Inferior parietal cortex (tissue), 1 donor: Measurements from ENCODE around the gene LCP2.

Source experiments
- DNase-seq: peaks from one replicate; pipeline ENCODE4 v3.0.0-alpha.2; 2016; ENCODE audit errors: extremely low spot score

The LCP2 gene

DNA sequence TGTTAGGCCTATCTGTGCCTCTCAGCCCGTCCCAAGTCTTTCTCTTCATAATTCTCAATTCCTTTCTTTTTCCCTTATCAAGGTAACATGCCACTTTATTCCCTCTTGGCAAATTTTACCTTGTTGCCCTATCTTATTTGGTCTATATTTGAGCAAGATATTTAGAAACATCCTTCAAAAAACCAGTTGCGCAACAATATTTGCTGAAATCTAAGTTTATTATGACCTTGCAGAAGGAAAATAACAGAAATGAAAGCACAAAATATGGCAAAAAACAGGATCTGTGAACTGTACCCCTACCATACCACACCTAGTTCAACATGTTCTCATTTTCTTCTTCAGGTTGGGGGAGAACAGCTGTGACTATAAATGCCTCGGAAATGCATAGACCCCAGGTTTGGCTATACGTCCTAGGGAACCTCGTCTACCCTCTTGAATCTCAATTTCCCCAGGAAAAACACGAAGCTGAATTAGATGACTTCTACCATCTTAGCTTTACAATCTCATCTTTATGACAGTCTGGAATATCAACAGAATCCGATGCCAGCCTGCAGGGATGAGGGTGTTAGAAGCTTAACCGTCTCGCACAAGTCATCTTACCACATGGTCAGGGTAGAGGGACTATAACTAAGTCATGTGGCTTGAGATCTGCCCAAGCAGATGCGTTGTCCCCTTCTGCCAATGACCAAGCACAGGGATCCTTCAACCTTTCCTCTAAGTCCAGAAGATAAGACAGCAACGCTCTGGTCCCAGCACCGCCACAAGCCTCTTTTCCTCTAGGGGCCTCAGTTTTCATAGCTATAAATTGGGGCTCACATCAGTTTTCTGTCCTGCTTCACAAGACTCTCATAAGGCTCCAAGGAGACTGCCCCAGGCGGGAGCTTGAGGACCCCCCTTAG is 1.3 kb downstream of the LCP2 start:
- no peak for DNase-seq

DNA sequence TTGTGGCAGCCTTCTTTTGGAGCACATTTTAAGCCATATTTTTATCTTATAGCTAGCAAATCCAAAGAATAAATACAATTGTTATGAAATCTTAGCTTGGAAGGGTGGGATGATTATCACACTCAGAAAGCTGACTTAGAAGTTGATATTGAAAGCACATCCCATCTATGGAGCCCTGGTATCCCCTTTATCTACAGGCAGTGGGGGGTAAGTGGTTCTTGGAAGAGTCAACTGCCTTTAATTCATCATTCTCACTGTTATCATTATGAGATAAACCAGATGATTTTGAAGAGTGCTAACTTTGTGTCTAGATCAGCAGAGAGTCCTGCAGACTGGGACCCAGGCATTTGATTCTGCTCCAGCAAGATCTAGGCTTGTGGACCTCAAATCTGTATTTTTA is 3.0 kb downstream of the LCP2 start:
- DNase-seq, result no peak

DNA sequence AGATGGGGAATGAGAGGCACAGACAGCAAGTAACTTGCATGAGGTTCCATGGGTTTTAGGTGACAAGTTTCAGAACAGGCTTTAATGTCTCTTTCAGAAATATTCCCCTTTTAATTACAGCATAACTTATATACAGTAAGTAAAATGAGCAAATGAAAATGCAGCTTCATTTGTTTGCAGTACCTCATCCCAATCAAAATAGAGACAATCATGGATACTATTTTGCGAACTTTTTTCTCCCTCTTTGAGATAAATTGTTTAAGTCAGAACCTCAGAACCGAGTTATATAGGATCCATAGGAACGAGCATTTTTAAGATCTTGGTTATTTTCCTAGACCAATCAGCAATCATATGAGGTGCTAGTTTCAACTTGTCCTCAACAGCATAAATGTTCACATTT is 3.5 kb downstream of the LCP2 start:
- DNase-seq, result no peak

DNA sequence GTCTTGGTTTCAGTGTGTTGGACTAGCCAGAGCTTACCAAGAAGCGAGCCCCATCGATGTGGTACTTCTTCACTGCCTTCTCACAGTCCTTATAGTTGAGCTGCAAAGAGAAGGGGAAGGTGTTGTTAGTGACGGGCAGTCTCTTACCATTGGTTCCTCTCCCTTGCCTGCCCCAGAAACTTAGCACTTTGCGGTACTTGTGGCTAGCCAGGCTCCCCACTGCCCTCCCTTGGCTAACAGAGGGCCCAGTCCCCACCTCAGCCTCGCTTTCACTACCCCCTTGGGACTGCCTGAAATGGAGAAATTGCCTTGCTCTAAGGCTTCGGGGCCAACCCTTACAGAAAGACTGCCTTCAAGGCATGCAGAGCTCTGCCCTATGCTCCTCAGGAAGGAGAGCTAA is 4.3 kb downstream of the LCP2 start:
- DNase-seq, result no peak

DNA sequence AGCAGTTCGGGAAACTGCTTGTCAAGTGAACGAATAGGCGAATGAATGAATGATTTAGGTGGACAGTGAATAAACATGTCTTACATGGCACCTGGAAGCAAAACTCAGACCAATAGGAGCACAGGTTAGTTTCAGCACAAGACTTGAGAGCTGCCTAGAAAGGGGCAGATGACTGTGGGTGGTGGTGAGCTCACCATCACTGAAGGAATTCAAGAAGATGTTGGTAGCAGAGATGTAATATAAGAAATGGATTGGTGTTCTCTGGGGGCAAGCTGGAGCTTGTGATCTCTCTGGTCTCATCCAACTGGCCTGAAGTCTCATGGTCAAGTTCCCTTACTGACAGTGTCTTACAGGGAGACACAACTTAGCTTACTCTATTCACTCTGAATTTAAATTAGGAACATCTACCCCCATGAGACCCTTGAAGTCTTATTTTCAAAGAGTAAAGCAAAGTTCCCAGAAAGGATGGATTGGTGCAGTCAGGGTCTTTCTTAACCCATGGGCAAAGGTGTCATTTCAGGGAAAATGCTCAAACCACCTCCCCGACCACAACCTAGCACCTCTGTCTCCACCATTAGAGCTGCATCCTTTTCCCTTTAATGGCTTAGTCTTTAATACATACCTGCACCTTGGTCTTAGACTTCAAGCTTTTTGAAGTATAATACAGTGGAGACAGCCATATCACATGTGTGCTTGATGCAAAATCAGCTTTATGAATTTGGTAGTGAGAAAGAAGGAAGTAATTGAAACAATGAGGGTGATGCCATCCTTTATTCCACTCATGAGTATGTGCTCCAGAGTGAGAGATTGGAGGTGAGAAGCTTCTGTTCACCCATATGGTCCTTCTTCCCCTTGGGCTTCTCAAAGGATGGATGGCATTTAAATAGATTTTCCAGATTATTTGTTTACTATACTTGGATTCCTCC is 5.1 kb downstream of the LCP2 start:
- DNase-seq, result no peak

DNA sequence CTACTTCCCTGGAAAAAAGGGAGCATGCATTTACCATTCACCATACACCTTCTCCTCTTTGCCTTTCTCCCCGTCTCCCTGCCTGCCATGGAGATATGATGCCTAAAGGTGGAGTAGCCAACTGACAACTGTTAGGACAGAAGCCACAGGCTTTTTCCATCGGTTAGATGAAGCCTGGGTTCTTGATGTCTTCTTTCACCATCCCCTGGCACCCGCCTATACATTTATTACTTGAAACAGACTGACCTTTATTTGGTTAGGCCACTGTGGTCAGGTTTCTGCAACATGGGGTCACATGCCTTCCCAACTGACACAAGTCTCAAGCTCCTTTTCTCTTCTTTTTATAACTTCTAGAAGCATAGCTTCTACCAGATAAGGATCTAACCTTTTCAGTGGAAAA is 7.1 kb downstream of the LCP2 start:
- DNase-seq, result no peak

DNA sequence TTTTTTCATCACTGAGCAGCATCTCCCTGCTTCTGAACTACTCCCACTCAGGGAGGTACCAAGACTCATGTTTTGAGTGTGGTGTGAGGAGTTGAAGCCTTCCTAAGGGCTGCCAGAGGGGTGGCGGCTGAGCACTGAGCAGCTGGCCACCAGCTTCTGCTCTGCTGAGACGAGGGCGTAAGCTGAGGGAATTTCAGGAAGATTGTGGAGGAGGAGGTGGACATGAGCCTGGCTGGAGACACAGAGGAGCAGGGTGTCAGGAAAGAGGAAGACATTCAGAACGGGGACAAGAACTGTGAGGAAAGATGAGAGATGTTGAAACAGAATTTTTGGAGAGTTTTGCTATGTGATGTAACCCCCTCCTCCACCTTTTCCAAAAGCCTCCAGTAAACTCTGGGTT is 7.8 kb downstream of the LCP2 start:
- no peak for DNase-seq

DNA sequence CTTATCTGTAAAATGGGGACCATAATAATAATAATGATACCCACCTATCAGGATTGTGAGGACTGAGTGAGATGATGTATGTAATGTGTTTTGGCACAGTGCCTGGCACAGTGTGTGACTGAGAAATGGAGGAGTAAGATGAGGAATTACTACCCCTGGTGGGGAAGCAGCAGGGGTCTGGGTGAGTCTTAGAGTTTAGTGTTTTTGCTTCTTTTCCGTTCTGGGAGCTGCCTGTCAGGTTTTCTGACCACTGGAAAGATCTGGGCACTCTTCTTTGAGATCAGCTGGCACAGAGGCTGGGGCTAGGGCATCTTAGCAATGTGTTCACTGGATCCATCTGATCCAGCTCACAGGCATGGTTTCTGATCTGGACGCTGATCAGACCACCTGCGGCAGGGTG is 8.5 kb downstream of the LCP2 start:
- DNase-seq, result no peak

DNA sequence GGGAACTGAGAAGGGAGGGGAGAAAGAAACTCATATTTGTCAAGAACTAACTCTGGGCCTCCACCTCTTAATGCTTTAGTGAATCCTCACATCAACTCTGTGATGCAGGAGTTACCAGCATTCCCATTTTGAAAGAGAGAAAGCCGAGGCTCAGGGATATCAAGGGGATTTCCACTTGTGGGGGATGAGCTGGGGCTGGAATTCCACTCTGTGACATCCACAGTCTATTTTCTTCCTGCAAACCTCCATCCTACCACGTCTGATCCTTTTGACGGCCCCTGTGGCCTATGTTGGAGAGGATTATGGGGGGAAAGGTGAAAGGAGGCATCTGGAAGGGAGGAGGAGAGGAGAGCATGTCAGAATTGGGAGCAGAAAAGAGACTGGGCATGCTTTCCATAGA is 9.0 kb downstream of the LCP2 start:
- no peak for DNase-seq

DNA sequence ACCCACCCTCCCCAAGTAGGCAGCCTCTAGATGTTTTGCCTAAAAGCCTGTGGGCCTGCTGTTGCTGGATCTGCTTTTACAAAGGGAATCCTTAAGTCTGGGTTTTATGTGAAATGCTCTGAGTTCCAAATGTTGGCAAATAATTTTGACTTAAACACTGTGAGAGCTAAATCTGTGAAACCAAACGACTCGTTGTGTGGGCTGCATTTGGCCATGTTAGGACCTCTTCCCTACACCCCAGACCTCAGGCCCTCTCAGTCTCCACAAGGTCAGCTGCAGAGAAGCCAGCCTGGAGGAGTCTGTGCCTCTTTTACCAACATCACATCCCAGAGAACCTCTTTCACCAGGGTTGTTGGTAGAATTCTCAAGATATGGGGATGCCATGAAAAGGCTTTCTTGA is 9.4 kb downstream of the LCP2 start:
- no peak for DNase-seq

DNA sequence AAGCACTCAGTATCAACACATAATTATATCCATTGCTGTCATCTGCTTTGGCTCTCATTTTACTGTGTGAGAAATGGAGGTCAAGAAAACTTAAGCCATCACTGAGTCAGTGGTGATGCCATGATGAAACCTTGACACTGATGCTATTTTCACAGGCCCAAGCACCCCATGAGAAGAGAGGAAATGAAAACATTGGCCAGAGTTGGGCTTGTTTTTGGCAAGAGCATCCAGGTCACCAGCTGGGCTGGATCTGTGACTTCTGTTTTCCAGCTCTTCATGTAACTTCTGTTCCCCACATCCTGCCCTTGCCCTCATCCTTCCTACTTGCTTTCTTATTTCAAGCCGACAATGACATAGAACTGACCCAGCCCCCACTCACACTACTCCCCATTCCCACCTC is 10.0 kb downstream of the LCP2 start:
- no peak for DNase-seq

DNA sequence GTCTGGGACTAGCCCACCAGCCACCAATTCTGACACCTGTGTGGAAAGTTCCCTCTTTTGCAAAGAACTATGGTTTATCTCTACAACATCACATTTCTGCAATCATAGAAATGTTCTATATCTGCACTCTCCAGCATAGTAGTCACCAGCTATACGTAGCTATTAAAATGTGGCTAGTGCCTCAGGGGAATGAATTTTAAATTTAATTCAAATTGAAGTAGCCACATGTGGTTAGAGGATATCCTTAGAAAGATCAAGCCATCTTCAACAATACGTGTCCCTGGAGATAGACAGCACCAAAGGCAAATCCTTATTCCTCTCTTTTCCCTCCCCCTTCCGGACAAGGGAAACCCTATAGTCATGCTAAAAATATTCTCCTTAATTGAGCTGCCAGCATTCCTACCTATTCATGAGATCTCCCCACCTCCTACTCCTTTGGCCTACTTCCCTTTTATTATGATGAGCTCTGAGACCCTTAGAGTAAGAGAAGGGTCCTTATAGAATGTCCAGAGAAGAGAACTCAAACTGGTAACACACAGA is 11.1 kb downstream of the LCP2 start:
- no peak for DNase-seq

DNA sequence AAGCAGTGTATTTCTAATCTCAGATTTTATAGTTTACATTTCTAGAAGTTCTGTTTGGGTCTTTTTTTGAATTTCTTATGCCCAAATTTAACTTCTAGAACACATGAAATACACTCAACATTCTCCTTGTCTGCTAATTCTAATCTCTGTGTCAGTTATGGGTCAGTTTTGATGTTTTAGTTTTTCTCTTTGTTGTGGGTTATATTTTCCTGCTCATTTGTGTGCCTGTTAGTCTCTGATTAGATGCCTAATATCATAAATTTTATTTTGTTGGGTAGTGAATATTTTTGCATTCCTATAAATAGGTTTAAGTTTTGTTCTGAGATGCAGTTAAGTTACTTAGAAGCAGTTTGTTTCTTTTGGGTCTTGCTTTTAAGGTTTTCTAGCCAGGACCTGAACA is 12.4 kb downstream of the LCP2 start:
- no peak for DNase-seq

DNA sequence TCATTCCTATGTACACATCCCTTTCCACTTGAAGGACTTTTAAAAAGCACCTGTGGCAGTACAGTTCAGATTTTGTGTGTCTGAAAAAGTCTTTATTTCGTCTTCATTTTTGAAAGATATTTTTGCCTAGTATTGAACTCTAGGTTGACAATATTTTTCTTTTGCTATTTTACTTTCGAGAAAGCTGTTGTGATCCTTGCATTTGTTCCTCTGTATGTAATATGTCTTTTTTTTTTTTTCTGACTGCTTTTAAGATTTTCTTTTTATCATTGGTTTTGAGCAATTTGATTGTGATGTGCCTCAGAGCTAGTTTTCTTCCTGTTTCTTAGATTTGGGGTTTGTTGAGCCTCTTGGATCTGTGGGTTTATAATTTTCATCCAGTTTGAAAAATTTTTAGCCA is 13.3 kb downstream of the LCP2 start:
- DNase-seq, result no peak

DNA sequence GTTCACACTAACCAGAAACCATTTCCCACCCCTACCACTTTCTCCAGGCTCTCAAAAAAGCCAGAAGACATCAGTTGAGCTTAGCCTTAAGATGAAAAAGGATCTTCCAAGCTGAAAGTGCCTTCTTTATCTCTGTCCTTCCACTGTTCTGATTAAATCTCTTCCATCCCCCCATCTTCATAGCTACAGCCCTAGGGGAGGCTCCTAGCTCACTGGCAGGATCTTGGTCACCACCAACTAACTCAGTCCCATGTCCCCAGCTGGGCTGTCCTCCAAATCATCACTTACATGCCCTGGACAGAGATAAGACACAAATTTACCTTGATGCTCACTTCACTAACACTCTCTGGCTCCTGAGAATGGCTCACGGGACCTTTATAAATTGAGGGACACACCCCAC is 14.3 kb downstream of the LCP2 start:
- DNase-seq, result no peak

DNA sequence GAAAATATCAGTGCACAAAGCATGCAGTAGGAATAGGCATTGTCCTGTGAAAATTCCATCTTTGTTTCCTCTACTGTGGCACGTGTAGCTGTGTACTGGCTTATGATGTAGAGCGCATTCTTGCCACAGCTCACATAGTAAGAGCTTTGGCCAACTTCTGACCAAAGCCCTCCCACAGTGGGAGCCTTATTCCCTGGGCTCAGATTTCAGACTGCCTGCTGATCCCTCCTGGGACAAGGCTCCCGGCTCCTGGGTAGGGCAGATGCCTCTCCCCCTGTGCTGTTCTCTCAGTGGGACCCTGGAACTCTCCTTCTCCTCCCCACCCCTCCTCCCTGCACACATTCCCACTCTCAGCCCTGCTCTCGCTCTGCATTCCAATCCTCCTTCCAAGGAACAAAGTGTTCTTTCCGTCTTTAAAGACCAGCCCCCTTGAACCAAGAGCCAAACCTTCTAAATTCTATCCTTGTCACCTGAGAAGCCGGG is 17.5 kb downstream of the LCP2 start:
- no peak for DNase-seq

DNA sequence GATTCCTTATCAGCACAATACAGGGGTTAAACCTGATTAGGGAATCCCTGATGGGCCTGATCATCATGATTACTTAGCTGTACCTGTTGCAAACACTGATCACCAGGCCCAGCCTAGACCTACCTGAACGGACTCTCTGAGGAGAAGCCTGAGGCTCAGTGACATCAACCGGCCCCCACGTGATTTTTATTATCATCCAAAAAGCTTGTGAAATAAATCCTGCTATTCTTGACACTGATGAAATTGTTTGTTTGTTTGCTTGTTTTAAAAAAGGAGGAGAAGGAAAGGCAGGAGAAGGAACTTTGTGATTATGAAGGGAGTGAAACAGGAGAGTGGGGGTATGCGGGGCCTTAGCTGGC is 18.1 kb downstream of the LCP2 start:
- DNase-seq, result no peak

DNA sequence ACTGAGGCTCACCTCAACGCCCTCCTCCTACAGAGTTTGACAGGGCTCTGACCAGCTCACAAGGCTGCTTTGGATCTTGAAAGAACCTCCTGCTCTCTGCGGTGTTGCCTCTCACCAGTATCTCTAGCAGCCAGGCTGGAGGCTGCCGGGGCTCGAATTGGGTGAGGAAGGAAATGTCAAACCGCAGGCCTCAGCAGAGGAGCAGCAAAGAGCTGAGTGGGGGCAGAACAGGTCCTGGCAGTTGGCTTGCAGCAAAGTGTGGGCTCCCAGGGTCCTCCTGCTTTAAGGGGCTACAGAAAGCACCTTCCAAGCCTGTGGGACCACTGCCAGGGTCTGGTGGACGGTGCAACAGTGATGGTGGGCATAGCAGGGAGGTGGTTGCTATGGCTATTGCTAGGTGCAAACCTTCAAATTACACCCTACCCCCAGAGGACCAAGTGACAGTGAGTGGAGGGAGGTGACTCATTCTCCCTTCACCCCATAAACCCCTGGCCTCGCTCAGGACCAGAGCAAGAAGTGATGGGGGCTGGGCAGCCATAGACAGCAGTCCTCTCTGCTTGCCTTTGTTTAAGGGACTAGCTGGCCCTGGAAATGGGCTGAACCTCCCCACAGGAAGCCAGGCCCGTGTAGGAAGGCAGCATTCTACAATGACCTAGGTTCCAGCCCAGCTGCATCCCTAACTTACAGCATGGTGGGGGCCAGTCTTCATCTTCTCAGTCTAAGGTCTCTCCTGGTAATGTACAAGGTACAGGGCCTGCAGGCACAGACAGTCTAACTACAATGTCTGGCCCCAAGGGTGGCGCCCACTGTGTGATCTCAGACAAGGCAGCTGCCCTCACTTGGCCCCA is 18.7 kb downstream of the LCP2 start:
- DNase-seq, result no peak

DNA sequence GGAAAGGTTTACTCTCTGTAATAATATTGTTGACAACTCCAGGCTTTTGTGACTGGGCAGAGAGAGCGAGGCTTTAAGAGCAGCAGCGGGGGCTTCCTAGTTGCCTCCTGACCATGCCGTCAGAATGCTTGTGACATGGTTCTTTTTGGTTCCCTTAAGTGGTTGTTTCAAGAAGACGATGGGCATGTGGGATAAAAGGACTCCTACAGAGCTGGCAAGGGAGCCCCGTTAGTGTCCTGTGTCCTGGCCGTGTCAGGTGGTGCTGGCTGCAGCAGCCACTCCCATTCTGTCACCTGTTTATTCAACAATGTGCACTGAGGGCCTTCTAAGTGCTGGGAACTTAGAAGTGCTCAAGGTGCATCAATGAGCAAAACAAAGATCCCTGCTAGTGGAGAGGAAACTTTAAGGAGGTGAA is 19.7 kb downstream of the LCP2 start:
- DNase-seq, result no peak

DNA sequence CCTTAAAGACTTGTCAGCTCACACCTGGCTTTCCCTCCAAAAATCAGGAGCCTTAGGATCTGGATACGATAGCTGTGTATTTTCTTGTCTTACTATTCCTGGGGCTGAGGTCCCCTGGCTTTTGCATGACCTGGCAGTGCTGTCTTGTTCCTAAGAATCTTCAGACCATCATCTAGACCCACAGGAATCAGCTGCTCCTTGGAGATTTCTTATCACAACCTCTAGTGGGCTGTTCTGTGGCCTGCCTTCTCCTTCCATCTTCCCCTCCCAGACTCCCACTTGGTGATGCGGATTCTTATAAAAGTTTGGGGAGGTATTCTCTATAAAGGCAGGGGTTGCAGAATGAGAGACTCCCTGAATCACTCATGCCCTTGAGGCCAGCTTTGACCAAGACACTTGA is 21.4 kb downstream of the LCP2 start:
- DNase-seq, result no peak

DNA sequence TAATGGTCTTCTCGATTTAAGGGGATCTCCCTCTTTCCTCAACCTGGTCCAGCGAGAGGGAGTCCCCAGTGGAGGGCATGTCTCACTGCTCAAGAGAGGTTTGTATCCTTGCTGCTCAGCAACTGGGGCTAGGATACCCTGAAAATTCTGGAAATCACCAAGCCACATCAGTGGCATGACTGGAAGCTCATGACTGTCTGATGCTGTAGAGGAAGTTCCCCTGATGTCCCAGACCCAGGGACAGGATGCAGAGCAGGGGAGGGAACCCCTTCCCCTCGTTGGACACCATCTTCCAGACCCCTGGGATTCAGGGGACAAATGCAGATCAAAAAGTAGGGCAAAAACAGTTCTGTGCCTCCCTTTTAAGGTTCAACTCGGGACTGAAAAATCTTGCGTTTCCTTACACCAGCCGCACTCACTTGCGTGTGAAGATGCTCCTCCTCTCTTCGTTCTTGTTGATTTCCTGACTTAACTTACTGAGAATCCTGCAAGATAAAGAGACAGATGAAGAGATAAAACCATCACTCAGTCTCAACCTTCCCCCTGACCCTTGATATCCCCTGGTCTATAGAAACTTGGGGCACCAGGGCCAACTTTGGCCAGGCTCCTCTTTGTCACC is 22.1 kb downstream of the LCP2 start:
- no peak for DNase-seq
